Medulla oblongata (tissue), 1 donor: ENCODE results near the gene FCN3.

Experiments used
- DNase-seq: peaks from one replicate; pipeline ENCODE4 v3.0.0-alpha.2; 2015; ENCODE audit errors: extremely low spot score

Gene FCN3

DNA sequence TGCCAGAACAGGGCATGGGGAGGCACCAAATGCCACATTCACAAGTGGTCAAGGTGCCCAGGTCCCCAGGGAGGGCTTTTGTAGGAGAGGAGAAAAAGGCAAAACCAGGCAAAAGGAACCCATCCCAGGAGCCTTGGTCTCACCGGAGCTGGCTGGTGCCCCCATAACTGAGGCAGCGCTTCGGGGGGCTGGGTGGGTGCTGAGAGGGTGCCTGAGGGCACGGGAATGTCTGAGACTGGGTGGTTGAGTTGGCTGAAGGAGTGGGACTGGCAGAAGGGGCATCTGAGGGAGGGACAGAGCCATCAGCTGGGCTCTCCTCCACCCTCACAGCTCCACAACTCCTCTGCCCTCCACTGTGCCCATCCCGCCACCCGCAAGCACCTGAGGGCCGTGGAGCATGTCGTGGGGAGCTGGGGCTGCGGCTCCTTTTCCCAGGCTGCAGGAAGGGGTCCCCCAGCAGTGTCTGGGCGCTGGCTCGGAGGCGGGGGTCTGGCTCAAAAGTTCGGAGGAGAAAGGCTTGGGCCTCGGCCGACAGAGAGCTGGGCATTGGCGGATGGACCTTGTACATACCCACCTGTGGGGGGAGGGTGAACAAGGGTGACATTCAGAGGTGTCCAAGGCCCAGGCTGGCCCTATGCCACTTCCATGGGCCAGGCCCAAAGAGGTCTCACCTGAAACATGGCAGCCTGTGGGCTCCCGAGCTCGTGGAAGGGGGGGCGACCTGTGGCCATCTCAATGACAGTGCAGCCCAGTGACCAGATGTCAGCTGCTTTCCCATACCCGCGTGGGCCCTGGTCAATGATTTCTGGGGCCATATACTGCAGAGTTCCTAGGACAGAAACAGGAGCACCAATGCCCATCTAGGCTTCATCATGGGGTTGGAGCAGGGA is 16.3 kb downstream of the FCN3 start:
- no peak for DNase-seq

- DNase-seq = peak; percentile 47
These were observed 17.2 kb downstream of the FCN3 start for GRCh38 chr1:27357281-27358037.

DNA sequence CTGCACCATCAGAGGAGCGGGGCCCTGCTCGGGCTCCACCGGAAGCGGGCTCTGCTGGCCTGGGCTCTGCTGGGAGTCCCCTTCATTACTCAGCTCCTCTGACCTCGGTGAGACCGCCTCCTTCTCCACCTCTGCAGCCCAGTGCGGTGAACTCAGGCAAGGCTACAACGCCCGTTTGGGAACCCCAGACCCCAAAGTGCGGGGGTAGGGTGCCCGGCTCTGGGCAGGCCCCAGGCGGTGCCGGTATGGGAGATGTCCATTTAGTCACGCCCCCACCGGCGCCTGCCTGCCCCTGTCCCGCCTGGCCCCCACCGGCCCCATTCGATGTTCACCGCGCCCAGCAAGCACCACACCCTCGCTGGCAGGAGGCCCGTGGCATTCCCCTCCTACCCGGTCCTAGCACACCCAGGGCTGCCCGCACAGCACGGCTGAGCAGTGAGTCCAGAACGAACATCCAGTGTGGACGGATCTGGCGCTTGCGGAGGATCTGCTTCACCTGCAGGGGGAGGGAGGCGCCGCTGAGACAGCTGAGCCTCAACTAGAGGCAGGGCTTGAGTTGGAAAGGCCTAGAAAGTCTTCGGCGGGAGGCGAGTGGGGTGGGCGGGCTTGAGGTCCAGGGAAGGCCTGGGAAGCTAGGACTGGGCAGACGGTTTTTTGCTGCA is 17.9 kb downstream of the FCN3 start:
- DNase-seq = no peak

- no peak for DNase-seq
These were observed 18.4 kb downstream of the FCN3 start for GRCh38 chr1:27356277-27356618.

DNA sequence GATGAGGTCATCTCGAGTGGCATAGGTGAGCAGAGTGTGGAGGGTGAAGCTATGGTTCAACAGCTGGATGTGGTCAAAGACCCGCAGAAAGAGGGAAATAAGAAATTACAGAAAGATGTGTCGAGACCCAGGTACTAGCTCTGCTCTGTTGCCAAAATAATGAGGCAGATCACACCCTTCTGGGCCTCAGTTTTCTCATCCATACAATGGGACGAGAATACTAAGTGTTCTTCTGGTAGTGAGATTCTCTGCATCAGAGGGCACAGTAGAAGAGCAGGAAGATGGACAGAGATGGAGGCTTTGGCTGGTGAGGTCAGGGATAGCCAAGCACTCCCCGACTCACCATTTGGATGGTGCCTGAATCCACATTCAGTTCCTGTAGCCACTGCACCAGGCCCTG is 18.9 kb downstream of the FCN3 start:
- DNase-seq = no peak

DNA sequence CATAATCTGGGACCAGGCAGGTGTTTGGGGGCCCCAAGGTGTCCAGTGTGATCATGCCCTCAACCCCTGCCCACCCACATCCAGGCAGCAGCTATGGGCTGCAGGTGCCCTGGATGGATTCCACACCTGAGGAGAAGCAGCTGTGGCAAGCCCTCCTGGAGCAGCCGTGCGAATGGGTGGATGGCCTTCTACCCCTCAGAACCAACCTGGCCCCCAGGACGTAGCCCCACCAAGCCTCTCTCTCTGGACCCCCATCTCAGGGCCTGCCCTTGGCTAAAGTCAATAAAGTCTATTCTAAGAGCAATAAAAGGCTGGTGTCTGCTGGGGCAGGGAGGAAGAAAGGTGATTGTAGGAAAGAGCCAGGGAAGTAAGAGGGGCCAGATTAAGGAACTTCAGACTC is 21.0 kb downstream of the FCN3 start:
- DNase-seq = no peak

DNA sequence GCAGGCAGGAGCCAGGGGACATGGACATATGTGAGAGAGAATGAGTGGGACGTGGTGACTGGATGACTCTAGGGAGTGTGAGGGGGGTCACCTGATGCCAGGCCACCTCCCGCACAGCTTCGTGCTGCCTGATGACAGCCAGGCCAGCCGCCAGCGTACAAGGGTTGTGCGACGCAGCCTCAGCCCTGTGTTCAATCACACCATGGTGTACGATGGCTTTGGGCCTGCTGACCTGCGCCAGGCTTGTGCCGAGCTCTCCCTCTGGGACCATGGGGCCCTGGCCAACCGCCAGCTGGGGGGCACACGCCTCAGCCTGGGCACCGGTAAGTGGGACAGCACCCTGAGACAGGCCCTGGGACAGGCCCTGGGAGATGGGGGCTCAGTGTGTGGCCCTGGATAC is 21.5 kb downstream of the FCN3 start:
- no peak for DNase-seq

DNA sequence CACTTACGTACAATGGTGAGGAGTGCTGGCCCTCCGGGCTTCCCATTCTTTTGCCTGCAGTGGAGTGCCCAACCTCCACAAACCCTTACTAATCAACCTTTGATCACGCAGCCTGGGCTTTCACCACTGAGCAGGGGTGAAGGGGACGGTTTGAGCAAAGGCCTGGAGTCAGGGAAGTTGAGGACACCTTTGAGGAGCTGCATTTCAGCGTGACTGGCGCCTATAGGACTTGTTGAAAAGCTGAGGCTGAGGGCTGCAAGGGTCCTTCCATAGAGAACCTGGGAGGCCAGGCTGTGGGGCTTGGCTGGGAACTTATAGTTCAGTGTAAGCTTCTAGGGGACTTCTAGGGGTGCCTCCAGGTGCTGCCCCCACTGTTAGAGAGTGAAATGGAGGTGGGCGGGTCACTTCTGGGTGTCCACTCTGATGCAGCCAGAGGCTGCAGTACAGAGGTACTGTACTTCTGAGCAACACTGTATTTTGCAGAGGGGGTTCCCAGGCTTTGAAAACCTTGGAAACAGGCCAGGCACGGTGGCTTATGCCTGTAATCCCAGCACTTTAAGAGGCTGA is 23.0 kb downstream of the FCN3 start:
- DNase-seq = no peak

GRCh38 chr1:27350663-27351540 is 23.7 kb downstream of the FCN3 start:
- no peak for DNase-seq

DNA sequence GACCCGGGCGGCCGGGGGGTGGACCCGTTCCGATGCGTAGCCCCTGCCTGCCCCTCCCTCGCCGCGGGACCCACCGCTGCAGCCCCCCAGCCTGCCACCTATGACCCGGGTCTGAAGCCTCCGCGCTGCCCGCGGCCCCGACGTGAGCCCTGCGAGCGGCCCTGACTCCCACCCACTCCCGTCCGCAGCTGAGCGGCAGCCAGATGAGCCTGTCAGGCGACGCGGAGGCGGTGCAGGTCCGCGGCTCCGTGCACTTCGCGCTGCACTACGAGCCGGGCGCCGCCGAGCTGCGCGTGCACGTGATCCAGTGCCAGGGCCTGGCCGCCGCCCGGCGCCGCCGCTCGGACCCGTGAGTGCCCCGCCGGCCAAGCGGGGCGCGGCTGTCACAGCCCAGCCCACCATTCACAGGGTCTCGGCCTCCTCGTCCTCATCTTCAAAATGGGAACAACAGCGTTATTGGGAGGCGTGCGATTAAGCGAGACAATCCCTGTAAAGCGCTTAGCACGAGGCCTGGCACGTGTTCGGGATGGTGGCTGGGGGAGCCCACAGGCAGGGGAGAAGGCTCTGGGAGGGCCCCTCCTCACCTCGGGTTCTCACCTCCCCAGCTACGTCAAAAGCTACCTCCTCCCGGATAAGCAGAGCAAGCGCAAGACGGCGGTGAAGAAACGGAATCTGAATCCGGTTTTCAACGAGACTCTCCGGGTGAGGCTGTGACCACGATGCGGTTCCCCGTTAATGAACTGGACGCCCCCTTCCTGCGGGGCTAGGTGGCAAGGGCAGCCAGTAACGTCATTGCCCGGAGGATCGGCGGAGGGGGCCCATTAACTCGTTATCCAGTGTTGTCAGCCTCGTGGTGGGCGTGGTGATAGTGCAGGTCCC is 24.6 kb downstream of the FCN3 start:
- no peak for DNase-seq

DNA sequence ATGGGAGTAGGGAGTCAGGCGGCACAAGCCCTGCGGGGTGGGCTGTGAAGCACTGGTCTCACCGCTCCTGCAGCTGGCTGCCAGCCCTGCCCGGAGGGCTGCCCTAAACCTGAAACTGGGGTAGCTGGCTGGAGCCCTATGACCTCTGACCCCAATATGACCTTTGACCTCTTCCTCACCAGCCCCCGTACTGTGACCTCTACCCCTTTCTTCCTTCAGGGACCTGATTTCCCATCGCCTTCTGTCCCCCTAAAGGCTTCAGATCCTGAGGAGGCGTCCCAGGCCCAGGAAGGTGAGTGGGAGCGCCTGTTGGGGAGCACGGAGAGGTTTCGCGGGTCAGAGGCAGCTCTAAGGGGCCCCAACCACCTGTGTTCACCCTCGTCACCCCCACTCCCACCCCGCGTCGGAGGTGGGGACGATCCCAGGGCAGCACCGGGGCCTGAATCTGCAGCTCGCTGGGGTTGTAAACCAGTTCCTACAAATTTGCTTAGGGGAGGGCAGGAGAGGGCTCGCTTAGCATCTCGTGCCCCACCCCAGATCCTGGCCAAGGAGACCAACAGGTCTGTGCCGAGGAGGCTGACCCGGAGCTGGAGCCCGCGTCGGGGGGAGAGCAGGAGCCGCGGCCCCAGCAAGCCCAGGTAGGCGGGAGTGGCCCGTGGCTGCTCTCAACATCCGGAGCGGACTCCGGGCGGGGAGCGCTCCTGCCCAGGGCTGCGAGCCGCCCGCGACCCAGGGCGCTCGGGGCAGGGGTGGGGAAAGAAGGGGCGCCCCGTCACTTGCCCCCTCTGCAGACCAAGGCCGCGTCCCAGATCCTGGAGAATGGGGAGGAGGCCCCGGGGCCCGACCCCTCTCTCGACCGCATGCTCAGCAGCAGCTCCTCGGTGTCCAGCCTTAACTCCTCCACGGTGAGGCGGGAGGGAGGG is 25.5 kb downstream of the FCN3 start:
- no peak for DNase-seq

DNA sequence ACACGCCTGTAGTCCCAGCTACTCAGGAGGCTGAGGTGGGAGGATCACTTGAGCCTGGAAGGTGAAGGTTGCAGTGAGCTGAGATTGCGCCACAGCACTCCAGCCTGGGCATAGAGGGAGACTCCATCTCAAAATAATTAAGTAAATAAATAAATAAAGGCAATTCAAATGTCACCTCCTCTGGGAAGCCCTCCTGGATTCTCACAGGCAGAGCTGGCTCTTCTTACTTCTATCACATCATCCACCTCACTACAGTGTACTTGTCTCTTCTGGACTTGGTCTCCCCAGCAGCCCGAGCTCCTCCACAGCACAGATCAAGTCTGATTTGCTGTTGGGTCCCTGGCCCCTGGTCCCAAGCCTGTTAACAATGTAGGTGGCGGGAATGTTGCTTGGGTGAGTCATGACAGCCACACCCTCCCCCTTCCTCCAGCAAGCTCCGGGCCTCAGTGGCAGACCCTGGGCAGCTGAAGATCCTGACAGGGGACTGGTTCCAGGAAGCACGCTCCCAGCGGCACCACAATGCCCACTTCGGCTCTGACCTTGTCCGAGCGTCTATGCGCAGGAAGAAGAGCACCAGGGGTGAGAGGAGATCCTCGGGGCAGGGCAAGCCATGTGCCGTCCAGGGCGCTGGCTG is 27.5 kb downstream of the FCN3 start:
- DNase-seq = no peak

DNA sequence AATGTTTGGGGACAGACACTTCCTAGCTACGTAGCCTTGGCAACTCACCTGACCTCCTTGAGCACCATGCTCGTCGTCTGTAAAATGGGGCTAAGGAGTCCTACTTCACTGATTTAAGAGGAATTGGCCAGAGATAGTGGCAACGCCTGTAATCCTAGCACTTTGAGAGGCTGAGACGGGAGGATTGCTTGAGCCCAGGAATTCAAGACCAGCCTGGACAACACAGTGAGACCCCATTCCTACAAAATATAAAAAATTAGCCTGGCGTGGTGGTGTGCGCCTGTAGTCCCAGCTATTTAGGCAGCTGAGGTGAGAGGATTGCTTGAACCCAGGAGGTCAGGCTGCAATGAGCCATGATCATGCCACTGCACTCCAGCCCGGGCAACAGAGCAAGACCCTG is 28.3 kb downstream of the FCN3 start:
- no peak for DNase-seq

DNA sequence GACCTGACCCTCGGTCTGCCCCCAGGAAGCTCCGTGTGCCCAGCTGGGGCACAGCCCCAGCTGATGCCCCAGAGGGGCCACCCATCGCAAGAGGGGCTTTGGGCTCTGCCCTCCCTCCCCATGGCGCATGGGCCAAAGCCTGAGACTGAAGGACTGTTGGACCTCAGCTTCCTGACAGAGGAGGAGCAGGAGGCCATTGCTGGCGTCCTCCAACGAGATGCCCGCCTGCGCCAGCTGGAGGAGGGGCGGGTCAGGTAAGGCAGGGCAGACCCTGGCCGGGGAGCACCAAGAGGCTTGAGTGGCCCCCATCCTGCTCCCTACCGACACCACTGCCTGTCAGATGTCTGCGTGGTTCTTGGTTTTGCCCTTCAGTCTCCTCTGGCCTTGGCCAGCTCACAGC is 29.4 kb downstream of the FCN3 start:
- no peak for DNase-seq

GRCh38 chr1:27343639-27344025 is 31.0 kb downstream of the FCN3 start:
- no peak for DNase-seq

- no peak for DNase-seq
These were observed 31.6 kb downstream of the FCN3 start for GRCh38 chr1:27342778-27343638.

DNA sequence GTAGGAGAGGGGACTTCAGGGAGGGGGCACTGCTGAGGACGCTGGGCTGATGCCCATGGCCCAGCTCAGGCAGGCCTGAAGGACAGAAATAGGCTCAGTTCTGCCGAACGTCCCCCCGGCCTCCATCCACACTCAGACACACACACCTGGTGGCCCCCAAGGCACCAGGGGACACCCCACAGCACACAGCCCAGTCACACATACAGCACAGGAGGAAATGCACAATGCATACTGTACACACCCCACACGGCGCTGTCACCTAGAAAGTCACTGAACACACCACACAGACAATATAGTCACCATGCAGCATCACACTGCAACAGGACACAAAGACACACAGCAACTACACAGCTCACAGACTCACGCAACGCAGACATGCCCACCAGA is 32.2 kb downstream of the FCN3 start:
- DNase-seq = no peak
